Cerebellar nuclear complex (tissue), 1 donor: ENCODE measurements around the gene KIF19.

Experiments
- DNase-seq, 2 experiments: peaks; one replicate each; lab custom pipeline; 2025; lab: John Stamatoyannopoulos, UW

The KIF19 gene

GRCh38 chr17:74305865-74306654 is 20.0 kb upstream of the KIF19 start:
- no peak for DNase-seq

DNA sequence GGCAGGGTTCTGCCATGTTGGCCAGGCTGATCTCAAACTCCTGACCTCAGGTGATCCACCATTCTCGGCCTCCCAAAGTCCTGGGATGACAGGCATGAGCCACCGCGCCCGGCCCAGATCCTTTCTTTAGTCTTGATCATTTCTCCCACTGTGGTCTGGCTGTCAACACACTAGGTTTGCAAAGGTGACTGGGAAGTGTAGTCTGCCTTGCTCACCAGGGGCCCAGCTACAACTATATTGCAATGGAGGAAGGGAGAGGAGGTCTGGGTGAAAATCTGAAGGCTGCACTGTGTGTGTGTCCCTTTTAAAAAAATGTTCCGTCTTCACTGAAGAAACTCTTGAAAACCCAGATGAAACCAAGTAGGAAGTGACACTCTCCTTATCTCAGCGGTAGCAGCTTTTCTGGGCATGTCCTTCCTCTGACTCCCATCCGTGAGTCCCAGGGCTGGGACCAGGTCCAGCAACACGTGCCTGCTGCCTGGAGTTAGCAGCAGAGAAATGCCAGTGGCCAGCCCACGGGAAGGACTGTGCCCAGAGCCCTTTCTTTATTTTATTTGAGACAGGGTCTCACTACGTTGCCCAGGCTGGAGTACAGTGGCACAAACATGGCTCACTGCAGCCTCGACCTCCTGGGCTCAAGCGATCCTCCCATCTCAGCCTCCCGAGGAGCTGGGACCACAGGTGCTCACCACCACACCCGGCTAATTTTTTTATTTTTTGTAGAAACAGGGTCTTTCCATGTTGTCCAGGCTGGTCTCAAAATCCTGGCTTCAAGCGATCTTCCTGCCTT is 17.8 kb upstream of the KIF19 start:
- DNase-seq = no peak

GRCh38 chr17:74309902-74310301 is 16.1 kb upstream of the KIF19 start:
- DNase-seq = no peak

DNA sequence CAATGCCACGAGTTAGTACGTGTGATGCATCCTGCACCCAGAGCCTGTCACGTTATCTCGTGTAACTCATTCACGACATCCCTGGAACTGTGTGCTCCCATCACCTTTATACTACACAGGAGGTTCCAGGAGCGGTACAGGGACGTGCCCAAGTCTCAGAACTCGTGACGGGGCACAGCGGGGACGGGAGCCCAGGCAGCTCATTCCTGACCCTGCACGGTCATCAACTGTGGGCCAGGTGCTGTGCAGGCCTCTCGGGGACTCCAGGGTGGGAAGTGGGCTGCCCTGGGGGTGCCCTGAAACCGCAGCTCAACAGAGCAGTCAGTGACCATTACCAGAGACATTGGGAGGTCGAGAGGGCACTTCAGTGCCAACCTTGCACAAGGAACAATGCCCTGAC is 11.1 kb upstream of the KIF19 start:
- no peak for DNase-seq

DNA sequence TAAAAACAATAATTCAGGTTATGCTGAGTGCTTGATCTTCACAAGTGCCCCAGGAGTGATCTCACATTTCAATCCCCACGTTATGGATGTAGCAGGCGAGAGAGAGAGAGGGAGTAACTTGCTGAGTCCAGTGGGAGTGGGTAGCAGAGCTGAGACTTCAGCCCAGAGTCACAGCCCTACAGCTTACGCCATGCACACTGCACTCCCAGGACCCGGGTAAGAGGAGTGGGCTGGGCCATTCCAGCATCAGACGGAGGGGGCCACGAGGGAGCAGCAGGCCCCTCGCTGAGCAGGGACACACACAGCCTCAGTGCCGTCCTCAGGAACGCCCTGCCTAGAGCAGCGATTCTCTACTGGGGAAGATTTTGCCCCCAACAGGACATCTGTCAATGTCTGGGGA is 9.8 kb upstream of the KIF19 start:
- no peak for DNase-seq

DNA sequence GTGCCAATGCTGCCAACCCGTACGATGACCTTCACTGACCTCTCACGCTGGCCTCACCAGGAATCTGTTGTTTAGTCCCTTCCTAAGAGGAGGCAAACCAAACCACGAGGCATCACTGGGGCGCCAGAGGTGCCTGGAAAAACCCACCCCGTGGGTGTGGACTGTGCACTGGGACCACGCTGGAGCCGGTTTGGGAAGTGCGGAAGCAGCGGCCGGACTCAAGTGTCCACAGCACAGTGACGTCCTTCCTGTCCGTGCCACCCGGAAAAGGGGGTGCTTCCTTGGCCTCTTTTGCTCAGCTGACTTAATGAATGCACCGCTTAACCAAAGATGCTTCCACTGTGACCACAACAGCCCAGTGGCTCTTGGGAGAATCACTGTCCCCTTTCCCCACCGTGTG is 9.0 kb upstream of the KIF19 start:
- no peak for DNase-seq

GRCh38 chr17:74318391-74318790 is 7.6 kb upstream of the KIF19 start:
- no peak for DNase-seq

GRCh38 chr17:74324521-74324920 is 1.5 kb upstream of the KIF19 start:
- no peak for DNase-seq

GRCh38 chr17:74325376-74325742 is 667 bp upstream of the KIF19 start:
- no peak for DNase-seq

- DNase-seq = no peak
Measured at GRCh38 chr17:74326506-74326905, 480 bp downstream of the KIF19 start.

DNA sequence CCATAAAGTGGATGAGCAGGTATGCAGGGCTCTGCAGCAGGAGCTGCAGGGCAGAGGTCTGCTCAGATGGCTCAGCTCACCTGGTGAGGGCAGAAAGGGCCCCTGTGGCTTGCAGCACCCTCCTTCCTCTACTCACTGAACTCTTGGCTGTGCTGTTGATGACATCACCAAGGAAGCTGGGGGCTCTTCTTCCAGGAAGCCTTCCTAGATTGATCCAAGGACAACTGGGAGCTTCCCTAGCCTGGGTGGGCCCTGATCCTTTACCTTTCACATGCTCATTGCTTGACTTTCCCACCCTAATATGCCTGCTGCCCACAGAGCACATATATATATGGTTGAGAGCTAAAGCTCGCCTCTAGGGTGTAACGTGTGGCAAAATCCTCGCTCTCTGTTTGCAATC is 2.5 kb downstream of the KIF19 start:
- no peak for DNase-seq

DNA sequence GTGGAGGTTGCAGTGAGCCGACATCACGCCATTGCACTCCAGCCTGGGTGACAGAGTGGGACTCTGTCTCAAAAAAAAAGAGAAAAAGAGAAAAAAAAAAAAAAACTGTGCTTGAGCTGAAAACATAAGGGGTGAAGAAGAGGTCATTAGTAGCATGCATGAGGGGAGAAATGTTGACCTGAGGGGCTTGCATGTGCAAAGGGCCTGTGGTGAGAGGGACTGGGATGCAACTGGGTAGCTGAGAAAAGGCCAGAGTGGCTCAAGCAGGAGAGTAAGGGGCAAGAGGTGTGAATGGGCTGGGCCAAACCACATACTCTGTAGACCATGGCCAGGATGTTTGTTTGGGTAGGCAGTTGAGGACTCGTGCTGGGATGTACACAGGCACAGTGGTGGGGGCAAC is 3.4 kb downstream of the KIF19 start:
- DNase-seq = no peak

- DNase-seq = no peak
Measured at GRCh38 chr17:74330446-74330845, 4.4 kb downstream of the KIF19 start.

- no peak for DNase-seq
Measured at GRCh38 chr17:74332017-74332650, 6.1 kb downstream of the KIF19 start.

- no peak for DNase-seq
Measured at GRCh38 chr17:74332763-74333283, 6.8 kb downstream of the KIF19 start.

DNA sequence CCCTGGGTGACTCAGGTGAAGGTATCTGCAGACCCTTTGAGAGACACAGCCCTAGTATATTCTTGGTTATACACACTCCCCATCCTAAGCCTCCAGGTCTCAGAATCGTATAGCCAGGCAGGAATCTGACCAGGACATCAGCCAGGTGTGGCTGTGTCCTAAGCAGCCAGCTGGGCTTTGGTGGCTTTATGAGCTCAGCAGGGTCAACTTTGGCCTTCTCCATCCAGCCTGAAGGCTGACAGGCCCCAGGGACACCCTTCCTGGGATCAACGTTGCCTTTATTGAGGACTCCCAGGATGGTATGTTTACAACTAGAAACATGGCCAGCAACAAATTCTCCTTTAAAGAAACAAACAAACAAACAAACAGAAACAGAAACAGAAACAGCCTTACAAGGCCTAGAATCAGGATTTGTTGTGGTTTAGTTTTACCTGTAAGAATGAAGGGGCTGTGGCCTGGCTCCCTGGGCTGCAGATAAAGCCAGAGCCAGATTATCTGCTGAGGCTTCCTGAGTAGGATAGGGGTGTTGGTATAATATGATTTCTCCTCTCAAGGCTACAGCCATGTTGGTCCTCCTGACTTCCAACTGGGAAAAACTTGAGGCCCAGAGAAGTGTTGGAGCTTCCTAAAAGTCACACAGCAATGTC is 8.5 kb downstream of the KIF19 start:
- no peak for DNase-seq

- no peak for DNase-seq
Measured at GRCh38 chr17:74335529-74336062, 9.6 kb downstream of the KIF19 start.

GRCh38 chr17:74336307-74336706 is 10.3 kb downstream of the KIF19 start:
- DNase-seq = no peak

- DNase-seq = no peak
Measured at GRCh38 chr17:74337834-74338500, 11.9 kb downstream of the KIF19 start.

GRCh38 chr17:74339537-74340195 is 13.6 kb downstream of the KIF19 start:
- DNase-seq = no peak

DNA sequence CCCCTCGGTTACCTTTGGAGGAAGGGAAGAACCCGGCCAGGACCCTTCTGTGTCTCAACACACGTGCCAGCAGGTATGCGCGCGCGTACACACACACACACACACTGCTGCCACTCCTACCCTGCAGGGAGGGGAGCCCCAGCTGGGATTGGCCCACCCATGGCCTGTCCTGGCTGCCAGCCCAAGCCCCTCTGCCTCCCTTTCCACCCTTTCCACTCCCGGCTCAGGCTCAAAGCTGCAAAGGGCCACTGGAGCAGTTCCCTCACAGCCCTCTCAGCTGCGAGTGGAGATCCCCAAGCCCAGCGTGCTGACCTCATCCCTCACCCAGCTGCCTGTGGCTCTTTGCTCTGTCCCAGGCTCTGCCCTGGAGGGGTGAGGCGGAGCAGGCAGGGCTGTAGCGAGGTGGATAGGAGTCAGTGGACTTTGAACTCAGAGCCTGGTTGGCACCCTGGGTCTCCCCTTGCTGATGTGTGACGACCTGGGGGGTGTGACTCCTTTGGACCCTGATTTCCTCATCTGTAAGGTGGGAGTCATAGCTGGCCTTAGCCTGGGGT is 14.5 kb downstream of the KIF19 start:
- no peak for DNase-seq
